ENCODE results near the gene ATP8A2.
"Not testable (repeated sequence)": the region's sequence is repeated elsewhere in the genome, so short reads cannot be mapped to it uniquely, and the experiment has no call there.

Gene ATP8A2

GRCh38 chr13:25943658-25944057 lies 571.9 kb downstream of the ATP8A2 start:
- H4K20me1 ChIP-seq = no peaks in the 10 kb centered on the region
- H3K36me3 ChIP-seq = no peaks in the 10 kb centered on the region
- no peak overlapping the region; a peak in 1 of 20 replicates for H3K4me3 ChIP-seq
- TF ChIP-seq Cebpa-rat (IDR thresholded peaks at IDR 0.05) = peak; percentile 54 to 94 (median 88); a peak in 21 of 22 replicates
- H3K4me2 ChIP-seq = peak overlapping the region; percentile 49 to 85 (median 76)
- H3K9ac ChIP-seq = peak overlapping the region in 3 of 11 experiments; percentile 10 to 39 (median 17); a peak in 3 of 22 replicates
- peak overlapping the region in 5 of 11 experiments; percentile 2 to 68 (median 54); a peak in 9 of 22 replicates for H3K27ac ChIP-seq
- H3K27me3 ChIP-seq = no peaks in the 10 kb centered on the region
- H3K4me1 ChIP-seq = peaks cover 45 to 86% (median 74%) of the 10 kb centered on the region in 10 experiments
- peaks cover 0 to 23% (median 0%) of the 10 kb centered on the region in 11 experiments; a peak in 6 of 22 replicates for H3K9me3 ChIP-seq (replicated peaks in 1 of 11)

- H3K36me3 ChIP-seq = no peaks in the 10 kb centered on the region
- no peak for TF ChIP-seq Cebpa-rat (IDR thresholded peaks at IDR 0.05)
- no peaks in the 10 kb centered on the region for H4K20me1 ChIP-seq
- no peak overlapping the region for H3K4me3 ChIP-seq
- peak overlapping the region in 8 of 11 experiments; percentile 35 to 85 (median 73); a peak in 12 of 22 replicates for H3K4me2 ChIP-seq
- peaks cover under 1 to 8% (median 2%) of the 10 kb centered on the region in 11 experiments; a peak in 14 of 22 replicates for H3K9me3 ChIP-seq (replicated peaks in 1 of 11)
- H3K27me3 ChIP-seq = no peaks in the 10 kb centered on the region
- no peak overlapping the region for H3K27ac ChIP-seq
- peaks cover 33 to 91% (median 77%) of the 10 kb centered on the region in 10 experiments for H3K4me1 ChIP-seq
- no peak overlapping the region for H3K9ac ChIP-seq
Observed at GRCh38 chr13:25945596-25945995, 573.8 kb downstream of the ATP8A2 start.

- Histone ChIP-seq H3K4me1 (peaks cover 28 to 85% (median 69%) of the 10 kb centered on the region in 10 experiments), H3K9ac (no peak overlapping the region), H3K27ac (no peak overlapping the region)
Observed at GRCh38 chr13:25946321-25946720, 574.5 kb downstream of the ATP8A2 start.

GRCh38 chr13:25948910-25949309 lies 577.1 kb downstream of the ATP8A2 start:
- Histone ChIP-seq H4K20me1 (no peaks in the 10 kb centered on the region), H3K27ac (no peak overlapping the region; a peak in 1 of 22 replicates), H3K4me2 (peak overlapping the region in 9 of 11 experiments; percentile 9 to 78 (median 61); a peak in 14 of 22 replicates), H3K27me3 (no peaks in the 10 kb centered on the region), H3K4me1 (peaks cover 13 to 70% (median 44%) of the 10 kb centered on the region in 10 experiments), H3K9me3 (replicated peaks in 1 of 11) (peaks cover 9 to 23% (median 12%) of the 10 kb centered on the region in 11 experiments; a peak in 19 of 22 replicates), H3K4me3 (no peak overlapping the region), H3K9ac (no peak overlapping the region; a peak in 1 of 22 replicates), H3K36me3 (no peaks in the 10 kb centered on the region)
- TF ChIP-seq Cebpa-rat (IDR thresholded peaks at IDR 0.05) = no peak

More at GRCh38 chr13:25946321-25946720, 574.5 kb downstream of the ATP8A2 start:
- peak overlapping the region in 7 of 11 experiments; percentile 35 to 85 (median 70); a peak in 8 of 22 replicates for H3K4me2 ChIP-seq
- TF ChIP-seq Cebpa-rat (IDR thresholded peaks at IDR 0.05) = no peak
- no peaks in the 10 kb centered on the region for H3K36me3 ChIP-seq
- H4K20me1 ChIP-seq = no peaks in the 10 kb centered on the region
- no peak overlapping the region for H3K4me3 ChIP-seq
- no peaks in the 10 kb centered on the region for H3K27me3 ChIP-seq
- H3K9me3 ChIP-seq (replicated peaks in 1 of 11) = peaks cover 8 to 16% (median 9%) of the 10 kb centered on the region in 11 experiments; a peak in 19 of 22 replicates

- Histone ChIP-seq H3K4me3 (no peak overlapping the region), H3K27me3 (no peaks in the 10 kb centered on the region), H3K9ac (no peak overlapping the region), H4K20me1 (no peaks in the 10 kb centered on the region), H3K4me2 (peak overlapping the region in 1 of 11 experiments; percentile 25; a peak in 1 of 22 replicates), H3K27ac (no peak overlapping the region), H3K9me3 (replicated peaks in 1 of 11) (peaks cover 11 to 27% (median 14%) of the 10 kb centered on the region in 11 experiments; a peak in 20 of 22 replicates), H3K36me3 (no peaks in the 10 kb centered on the region), H3K4me1 (peaks cover 0 to 52% (median 22%) of the 10 kb centered on the region in 10 experiments; a peak in 14 of 20 replicates)
- TF ChIP-seq Cebpa-rat (IDR thresholded peaks at IDR 0.05) = no peak
Observed at GRCh38 chr13:25951831-25952230, 580.1 kb downstream of the ATP8A2 start.

- not testable (repeated sequence) for H3K36me3 ChIP-seq, H3K9ac ChIP-seq, H4K20me1 ChIP-seq, H3K4me3 ChIP-seq, H3K27ac ChIP-seq, H3K27me3 ChIP-seq
- peaks cover 0 to 39% (median 21%) of the 10 kb centered on the region in 10 experiments; a peak in 16 of 20 replicates for H3K4me1 ChIP-seq
- H3K9me3 ChIP-seq (replicated peaks in 1 of 11) = peaks cover 18 to 37% (median 22%) of the 10 kb centered on the region in 11 experiments; a peak in 20 of 22 replicates
- H3K4me2 ChIP-seq = peak overlapping the region in 8 of 11 experiments; percentile 3 to 46 (median 23); a peak in 6 of 22 replicates
Observed at GRCh38 chr13:25954080-25954479, 582.3 kb downstream of the ATP8A2 start.

GRCh38 chr13:25954943-25955342 lies 583.2 kb downstream of the ATP8A2 start:
- H3K27me3 ChIP-seq, H3K27ac ChIP-seq, H3K36me3 ChIP-seq, H3K4me3 ChIP-seq, H4K20me1 ChIP-seq, H3K4me2 ChIP-seq, H3K9ac ChIP-seq: not testable (repeated sequence)
- H3K9me3 ChIP-seq (replicated peaks in 1 of 11) = peaks cover 18 to 37% (median 22%) of the 10 kb centered on the region in 11 experiments; a peak in 20 of 22 replicates
- H3K4me1 ChIP-seq = peaks cover 0 to 34% (median 14%) of the 10 kb centered on the region in 10 experiments; a peak in 16 of 20 replicates

GRCh38 chr13:25958986-25959385 lies 587.2 kb downstream of the ATP8A2 start:
- Histone ChIP-seq H4K20me1 (no peaks in the 10 kb centered on the region), H3K27me3 (no peaks in the 10 kb centered on the region), H3K9me3 (replicated peaks in 1 of 11) (peaks cover 6 to 18% (median 12%) of the 10 kb centered on the region in 11 experiments; a peak in 18 of 22 replicates), H3K4me2 (peak overlapping the region in 8 of 11 experiments; percentile 5 to 58 (median 41); a peak in 13 of 22 replicates), H3K4me1 (peaks cover 0 to 19% (median 10%) of the 10 kb centered on the region in 10 experiments; a peak in 14 of 20 replicates), H3K36me3 (no peaks in the 10 kb centered on the region), H3K27ac (no peak overlapping the region), H3K9ac (no peak overlapping the region), H3K4me3 (no peak overlapping the region)
- TF ChIP-seq Cebpa-rat (IDR thresholded peaks at IDR 0.05) = no peak

GRCh38 chr13:25961294-25961693 lies 589.5 kb downstream of the ATP8A2 start:
- H3K27ac ChIP-seq = no peak overlapping the region
- peaks cover 6 to 16% (median 12%) of the 10 kb centered on the region in 11 experiments; a peak in 18 of 22 replicates for H3K9me3 ChIP-seq (replicated peaks in 1 of 11)
- H3K4me1 ChIP-seq = peaks cover 0 to 11% (median 6%) of the 10 kb centered on the region in 10 experiments; a peak in 14 of 20 replicates
- H3K4me3 ChIP-seq = no peak overlapping the region
- H4K20me1 ChIP-seq = no peaks in the 10 kb centered on the region
- peak in 2 of 11 experiments; percentile 45 to 55; a peak in 2 of 22 replicates for TF ChIP-seq Cebpa-rat (IDR thresholded peaks at IDR 0.05)
- no peak overlapping the region for H3K9ac ChIP-seq
- no peak overlapping the region for H3K4me2 ChIP-seq
- H3K27me3 ChIP-seq = no peaks in the 10 kb centered on the region
- no peaks in the 10 kb centered on the region for H3K36me3 ChIP-seq
